Measurements from ENCODE around the gene KDM4C.
A peak's percentile ranks its signal among the peaks of the same experiment; 100 is the strongest.

KDM4C gene

DNA sequence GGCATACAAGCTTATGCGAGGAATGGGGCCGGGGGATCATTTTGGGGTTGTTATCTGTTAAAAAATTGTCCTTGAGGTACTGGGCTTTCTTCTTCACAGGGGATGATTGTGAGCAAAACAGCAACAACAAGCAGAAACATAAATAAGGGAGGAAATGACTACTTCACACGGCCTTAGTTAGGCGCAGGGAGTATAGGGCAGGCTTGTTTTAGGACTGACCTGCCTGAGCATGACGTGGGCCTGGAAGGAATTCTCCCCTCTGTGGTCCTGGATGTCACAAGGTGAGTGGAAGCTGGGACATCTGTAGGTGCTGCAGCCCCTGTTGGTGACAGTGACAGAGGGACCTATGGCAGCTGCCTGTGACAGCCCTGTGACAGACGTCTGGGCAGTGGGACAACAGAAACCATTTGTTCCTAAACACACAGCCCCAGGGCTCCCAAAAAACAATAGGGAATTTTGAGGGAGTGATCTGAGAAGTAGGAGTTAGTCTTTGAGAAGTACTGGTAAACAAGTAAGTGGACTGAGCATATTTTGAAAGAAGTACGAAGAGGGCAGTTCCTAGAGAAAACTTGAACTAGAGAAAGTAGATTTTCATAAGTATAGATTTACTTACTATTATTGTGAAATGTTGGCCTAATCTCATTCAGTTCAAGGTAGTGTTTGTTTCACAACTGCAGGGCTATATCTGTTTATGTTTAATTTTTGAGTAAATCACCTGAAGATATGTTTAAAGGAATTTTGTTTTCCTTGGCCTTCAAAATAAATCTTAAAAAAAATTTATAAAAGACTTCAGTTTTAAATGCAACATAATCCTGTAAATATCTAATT is 113.1 kb downstream of the KDM4C start:
- no peak for DNase-seq

DNA sequence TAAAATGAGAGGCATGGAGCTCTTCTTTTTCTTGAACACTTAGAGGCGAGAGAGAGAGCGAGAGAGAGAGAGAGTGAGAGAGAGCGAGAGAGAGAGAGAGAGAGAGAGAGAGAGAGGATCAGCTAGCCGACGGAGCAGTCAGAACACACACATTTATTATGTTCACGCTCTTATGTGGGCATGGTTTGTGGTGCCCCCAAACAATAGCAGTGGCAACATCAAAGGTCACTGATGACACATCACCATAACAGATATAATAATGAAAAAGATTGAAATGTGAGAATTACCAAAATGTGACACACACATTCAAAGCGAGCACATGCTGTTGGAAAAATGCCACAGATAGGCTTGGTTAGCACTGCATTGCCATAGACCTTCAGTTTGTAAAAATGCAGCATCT is 116.1 kb downstream of the KDM4C start:
- DNase-seq, result no peak

DNA sequence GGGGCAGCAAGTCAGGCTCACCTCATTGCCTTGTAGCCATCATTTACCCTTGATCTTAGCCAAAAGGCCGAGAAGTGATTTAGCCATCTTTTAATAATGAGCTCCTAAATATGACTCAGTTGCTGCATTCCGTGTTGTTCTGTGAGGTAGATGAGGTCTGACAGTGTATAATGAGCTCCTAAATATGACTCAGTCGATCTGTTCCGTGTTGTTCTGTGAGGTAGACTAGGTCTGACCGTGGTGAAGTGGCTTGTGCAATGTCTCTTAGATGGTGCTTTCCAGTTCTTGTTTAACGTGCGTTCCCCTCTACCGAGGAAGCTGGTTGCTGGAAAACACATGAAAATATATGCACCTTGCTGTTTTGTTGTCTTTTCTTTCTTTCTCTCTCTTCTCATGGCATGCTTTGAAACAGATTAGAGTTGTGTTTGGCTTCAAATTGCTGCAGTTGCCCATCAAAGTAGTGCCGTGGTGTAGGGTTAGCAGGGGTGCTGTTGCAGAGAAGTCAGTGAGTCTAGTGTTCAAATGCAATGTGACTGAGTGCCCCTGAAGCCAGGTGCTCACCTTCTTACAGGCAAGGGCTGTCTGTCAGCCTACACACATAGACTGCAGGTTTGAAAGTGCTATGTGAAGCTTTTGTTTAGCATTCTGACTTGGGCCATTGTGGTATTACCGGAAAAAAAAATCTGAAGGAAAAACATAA is 118.6 kb downstream of the KDM4C start:
- DNase-seq, result no peak

DNA sequence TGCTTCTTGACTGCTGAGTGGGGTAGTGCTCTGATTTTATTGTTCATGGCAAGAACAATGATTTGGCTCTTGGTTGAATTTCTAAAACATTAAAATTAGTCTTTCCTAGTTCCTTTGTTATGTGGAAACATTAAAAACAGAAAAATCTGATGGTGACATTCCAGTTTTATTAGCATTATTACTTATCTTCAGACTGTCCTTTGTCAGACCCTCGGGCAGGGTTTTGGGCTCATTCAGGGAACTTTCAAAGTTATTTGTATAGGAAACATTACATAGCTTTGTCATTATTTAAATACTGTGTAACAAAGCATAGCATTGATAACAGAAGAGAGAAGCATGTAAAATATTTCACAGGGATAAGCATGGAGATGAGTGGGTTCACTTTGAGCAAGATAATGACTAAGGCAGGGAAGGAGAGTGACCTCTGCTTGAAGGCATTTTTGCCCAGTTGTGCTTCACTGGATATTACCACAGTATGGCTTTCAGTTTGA is 119.9 kb downstream of the KDM4C start:
- no peak for DNase-seq

DNA sequence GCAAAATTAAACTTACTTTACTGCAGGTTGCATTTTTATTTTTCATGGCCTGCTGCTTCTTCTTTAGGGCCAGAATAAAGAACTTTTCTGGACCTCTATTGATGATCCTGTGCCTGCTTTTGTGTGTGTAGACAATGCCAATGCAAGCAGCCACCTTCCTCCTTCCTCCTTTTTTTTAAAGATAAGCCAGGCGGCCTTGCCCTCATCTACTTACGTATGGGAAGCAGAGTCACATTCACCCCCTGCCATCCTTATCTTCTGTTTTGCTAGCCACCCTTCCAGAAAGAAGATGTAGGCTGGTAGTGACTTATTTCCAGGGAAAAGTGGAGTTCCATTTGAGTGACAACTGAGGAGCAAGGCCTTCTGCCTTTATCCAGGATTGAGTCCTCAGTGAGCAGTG is 122.9 kb downstream of the KDM4C start:
- DNase-seq, result no peak

DNA sequence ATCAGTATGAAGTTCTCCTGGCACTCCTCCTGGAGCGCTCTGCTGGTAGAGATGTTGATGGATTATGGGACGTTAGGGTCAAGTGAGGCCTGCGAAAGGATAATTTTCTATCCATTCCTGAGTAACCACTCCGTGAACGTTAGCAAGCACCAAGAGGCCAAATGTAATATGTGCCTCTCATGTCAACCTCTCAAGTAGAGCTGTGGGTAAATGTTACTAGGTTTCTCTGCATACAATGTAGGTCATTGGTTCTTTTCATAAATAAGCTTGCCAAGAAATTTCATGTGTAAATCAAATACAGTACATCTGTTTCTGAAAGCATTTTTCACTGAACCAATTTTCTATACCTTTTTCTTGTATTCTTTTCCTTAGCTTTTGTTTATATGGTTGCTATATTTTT is 126.3 kb downstream of the KDM4C start:
- no peak for DNase-seq

DNA sequence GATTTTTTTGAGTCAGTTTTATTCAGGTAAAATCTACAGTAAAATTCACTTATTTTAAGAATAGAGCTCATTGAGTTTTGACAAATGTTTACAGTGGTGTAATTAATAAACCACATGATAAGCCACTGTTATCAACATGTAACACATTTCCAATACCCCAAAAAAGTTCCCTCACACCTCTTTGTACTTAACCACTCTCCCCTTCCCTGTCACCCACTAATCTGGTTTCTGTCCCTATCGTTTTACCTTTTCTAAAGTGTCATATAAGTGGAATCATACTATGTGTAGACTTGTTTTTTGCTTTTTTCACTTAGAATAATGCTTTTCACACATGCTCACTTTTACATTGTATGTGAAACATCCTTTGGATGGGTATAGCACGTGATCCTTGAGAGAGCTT is 127.2 kb downstream of the KDM4C start:
- no peak for DNase-seq

DNA sequence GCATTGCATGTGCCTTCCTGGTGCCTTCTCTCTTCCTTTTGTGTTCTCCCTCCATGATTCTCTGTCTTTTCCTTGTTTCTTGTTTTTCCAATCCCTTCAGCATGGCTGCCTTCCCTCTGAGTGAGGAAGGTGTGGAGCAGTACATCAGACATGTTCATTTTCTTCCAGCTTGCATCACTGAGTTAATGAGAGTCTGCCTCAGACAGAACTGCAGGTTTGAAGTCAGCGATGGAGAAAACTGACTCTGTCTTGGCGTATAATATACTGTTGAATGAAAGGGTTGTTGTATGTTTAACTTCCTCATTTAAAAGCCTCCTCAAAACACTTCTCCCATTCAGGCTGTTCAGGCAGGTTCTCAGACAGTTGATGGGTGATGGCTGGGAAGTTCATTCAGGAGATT is 129.3 kb downstream of the KDM4C start:
- no peak for DNase-seq

DNA sequence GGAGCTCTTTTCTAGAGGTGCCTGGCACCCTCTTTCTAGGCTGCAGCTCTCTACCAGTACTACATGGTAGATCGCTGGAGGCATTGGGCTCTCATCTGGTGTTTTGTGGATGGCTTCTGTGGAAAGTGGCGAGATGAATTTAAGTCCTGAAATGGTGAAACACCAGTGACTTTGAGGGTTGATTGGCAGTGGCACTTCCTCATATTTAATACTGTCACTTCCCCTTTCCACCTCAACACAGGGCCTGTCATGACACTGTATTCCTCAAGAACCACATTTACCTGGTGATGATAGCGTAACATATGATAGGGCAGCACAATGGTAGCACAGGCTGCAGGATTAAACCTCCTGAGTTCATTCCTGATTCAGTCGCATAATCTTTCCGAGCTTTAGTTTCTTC is 132.1 kb downstream of the KDM4C start:
- DNase-seq, result no peak

DNA sequence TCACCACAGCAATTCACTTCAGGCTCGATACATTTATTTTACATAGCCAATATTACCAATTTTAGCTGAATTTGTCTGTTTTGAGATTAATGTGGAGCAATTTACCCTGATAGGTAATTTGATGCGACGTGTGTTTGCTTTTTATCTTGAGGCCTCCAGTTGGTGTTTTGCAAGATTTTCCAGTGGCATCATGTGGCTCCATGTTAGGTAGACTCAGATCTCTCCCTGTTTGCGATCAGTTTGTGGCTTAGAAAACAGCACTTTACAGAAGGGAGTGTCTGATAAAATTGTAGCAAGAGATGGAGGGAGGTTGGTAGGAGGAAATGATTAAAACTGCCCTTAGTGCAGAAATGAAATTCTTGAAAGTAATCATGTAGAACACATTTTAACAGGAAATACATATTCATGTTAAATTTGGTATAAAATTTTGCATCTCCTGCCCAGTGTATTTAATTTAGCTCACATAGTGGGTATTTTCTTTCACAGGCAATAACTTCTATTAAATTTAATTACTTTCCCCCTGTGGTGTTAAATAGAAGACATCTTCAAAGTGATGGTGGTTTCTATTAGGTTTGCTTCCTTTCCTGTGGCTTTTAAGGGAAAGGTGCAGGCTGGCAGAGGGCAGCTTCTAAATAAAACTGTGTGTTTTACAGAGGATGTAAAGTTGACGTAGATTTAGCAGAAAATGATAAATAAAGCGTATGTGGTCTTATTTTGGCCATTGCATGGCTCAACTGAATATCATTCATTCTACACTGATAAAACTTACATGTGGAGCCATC is 135.8 kb downstream of the KDM4C start:
- no peak for DNase-seq

DNA sequence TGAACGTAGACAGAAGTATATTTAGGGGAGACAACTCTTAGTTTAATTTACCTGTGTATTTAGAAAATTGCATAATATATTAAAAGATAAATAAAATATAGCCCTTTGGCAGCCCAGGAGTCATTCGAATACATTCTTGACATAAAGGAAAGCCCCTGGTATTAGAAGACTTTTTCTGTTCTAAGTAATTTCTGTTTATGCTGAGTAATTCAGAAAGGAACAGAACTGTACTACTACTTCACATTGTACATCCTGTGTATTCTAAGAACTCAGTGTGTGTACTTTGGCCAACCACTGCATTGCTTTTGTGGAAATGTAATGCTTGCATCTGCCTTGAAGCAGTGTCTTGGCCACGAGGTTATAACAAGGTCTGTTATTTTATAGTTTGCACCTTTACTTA is 136.4 kb downstream of the KDM4C start:
- no peak for DNase-seq

DNA sequence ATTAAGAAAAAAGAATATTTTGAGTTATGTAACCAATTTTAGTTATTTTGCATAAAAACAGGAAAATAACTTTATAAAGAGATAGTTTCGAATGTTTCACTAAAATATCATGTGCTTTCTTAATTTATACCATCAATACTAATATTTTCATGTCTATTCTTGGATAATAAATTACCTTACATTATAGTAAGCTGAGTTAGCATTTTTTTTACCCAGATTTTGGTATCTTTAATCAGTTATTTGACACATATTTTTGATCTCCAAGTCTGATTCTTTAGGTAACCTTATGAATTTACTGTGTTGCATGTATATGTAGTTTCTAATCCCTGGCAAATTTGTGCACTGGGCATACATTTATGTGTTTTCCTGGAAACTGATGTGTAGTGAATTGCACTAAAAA is 138.0 kb downstream of the KDM4C start:
- DNase-seq, result no peak

DNA sequence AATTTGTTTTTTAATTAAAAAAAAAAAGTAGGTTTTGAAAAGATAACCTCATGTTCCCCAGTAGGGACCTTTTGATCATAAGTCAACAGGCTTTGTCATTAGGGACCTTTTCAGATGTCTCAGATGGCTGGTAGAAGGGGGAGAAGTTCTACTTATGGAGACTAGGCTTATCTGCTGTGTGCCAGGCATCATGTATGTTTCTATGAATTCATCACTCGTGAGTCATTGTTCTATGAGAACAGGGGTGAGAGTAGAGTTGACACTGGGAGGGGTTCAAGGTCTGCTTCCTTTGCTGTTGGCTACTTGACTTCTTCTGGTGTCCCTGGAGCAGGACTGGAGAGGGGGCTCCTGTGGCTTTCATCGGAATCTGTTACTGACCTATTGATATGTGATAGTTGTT is 138.8 kb downstream of the KDM4C start:
- DNase-seq, result no peak

DNA sequence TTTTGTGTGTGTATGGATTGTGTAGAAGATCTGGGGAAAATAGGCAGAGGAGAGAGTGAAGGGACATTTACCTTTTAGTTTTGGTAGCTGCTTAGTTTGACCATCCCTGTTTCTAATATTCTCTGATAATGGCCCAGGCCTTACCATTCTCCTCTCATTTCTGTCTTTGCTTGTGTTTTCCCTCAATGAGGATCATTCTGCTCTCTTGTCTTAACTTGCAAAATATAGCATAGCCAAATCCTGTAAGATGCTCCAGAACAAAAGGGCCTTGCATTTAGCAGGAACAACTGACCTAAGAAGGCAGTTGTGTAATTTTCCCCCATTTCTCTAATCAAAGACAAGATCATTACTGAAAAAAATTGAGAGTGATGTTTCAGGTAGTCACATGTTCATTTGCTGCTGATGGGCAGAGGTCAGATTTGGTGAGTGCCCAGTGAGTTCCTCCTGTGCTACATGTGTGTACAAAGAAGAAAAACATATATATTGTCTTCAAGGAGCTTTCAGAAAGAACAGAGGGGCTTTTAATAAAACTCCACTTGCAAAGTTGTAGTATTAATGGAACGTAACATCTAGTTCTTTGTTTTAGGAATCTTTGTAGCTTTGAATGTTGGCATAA is 139.5 kb downstream of the KDM4C start:
- no peak for DNase-seq

DNA sequence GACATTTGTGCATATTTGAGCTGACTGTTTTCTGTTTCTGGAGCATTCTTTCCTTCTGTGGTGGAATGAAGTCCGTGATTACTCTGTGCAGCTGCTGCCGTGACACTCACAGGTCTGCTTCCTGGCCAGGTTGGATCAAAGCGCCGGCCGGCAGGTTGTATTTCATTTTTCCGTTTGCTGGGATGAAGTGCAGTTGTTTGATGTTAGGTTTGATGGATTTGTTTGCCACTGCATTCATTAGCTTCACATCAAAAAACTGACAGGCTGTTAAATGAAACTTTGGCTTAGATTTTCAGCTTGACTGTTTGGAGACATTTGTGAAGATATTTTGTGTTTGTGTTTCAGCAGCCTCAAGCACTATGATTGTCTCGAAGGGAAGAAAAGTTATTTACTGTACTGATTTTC is 140.1 kb downstream of the KDM4C start:
- DNase-seq, result no peak

DNA sequence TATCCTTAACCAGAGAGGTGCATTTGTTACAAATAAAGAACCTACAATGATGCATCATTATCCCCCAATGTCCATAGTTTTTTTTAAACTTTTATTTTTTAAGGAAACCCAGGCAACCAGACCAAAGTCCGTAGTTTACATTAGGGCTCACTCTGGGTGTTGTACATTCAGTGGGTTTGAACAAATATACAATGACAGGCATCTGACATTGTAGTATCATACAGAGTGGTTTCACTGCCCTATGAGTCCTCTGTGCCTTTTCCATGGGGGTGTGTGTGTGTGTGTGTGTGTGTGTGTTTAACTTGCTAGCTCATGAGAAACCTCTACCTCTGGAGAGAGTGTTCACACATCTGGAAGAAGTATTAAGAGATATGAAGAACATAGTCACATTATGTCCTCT is 141.5 kb downstream of the KDM4C start:
- no peak for DNase-seq

DNA sequence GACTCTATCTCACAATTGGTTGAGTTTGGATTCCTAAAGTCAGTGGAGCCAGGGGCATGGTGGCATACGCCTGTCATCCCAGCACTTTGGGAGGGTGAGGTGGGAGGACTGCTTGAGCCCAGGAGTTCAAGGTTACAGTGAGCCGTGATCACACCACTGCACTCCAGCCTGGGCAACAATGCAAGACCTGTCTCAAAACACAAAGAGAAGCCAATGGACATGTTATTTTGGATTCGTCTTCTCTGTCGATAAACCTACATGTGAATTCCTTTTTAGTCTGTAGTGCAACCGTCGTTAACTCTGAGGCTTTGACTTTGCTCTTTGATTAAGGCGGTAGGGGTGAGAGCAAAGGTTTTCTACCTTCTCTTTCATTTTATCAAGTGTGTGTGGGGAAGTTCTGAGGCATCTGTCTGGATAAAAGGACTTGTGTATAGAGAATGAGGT is 142.7 kb downstream of the KDM4C start:
- no peak for DNase-seq

DNA sequence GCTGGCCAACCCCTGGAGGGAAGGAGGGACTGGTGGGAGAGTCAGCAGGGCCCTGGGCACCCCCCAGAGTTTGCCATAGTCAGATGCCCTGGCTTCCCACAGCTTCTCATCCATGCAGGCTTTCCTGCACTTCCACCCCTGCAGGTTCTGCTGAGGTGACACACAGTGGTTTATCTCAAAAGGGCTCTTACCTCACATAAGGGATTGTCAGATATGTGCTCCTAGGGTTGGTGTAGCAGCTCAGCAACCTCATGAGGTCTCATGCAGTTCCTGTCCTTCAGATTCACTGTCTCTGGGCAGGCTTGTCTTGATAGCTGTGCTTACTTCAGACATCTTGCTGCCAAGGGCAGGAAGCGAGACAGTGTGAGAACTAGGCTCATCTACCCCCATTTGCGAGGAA is 143.4 kb downstream of the KDM4C start:
- DNase-seq, result no peak

DNA sequence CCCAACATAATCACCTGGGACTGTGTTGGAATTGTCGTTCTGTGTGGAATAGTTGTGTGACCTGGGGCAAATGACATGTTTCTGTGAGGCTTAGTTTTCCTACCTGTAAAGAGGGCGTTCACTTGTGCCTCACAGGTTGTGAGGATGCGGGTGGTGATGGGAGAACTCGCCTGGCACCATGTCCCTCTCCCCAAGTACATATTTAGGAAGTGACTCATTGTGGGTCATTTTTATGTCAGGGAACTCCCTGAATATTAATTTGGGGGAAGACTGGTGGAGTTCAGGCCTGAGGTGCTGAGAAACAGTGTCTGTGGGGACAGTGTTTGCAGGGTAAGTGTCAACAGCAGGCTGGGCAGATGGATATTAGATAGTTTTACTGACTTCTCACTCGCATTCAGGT is 144.7 kb downstream of the KDM4C start:
- DNase-seq, result no peak

DNA sequence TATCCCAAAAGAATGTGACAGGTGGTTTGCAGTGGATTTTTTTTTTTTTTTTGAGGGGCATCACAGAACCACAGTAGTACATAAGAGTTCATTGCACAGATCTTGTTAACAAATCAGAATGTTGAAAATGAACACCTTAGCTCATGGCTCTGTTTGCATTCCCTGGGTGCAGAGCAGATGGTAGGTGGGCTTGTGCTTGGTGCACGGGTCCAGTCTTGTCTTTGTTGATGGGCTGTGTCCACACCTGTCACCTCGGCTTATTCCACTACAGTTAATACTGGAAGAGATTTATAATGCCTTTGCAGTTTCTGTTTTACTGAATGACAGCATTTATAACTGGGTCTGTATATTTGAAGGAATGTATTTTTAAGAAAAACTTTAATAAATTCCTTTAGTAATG is 146.6 kb downstream of the KDM4C start:
- no peak for DNase-seq

DNA sequence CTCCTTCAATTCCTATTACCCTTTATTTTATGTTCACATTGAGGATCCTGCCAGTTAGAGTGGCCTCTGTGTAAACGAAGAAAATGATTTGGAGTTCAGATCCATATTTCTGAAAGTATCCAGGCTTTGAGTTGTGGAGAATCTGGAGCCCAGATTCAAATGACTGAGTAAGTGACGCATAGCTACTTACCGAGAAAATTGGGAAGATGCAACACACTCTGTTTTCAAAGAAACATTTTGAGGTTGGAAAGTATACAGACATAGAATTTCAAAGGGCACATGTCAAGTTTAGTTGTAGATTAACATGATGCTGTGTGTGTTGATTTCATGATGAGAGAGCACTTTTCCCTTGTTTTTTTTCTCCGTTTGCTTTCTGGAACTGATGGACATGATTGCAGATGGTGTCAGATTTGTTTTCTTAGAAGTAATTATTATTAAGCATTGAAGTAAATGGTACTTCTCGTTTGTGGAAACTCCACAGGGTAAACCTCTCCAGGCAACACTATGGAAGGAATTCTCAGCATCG is 148.1 kb downstream of the KDM4C start:
- DNase-seq, result no peak

DNA sequence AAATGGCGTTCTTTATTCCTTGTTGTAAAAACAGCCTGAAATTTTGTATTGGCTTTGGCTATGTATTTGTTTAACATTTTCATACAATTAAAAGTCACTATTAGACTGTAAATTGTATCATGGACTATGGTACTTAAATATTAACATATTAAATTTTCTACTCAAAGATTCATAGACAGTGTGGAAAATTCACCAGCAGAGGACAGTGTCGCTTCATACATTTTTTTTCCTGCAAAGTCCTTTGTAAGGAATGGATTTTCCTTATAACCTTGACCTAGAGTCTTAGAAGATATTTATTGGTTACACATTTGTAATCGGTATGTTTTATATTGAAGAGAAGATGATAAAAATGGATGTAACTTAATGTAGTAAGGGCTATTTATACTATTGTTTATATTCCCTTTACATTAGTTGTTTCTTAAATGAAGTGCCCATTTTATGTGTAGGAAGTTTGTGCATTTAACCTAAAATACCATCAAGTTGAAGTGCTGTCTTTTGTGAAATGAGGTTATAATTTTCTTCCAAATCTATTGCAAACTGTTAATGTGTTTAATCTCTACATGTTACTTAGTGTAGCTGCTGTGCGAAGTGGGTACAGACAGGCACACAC is 150.1 kb downstream of the KDM4C start:
- peak; percentile 7 for DNase-seq
